ENCODE data around the gene WNK1.

DNA sequence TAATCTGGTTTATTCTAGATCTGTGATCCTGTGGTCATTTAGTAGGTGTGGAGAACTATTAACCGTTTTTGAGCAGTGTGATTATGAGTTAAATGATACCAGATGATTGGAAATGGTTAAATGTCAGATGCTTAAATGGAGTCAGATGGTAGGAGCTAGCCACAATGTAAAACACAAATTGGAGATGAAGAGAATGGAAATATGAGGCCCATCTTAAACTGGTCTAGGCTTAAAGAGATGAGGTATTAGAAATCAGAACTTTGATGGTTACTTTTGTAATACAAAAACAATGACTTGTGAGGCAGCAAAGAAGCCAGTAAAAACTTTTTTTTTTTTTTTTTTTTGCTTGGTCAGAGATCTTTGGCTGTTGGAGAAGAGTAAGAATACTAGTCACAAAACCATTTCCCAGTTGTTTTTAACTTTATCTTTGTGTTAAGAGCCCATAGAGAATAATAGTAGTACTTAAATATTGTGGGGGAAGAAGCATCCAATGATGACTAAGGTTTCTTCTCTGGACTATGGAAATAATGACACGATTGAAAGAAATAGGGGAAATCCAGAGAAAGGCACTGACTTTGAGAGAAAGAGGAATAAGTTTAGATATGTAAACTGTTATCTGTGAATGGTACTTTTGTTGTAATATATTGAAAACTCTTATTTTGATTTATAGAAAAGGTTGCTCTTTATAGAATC lies 95.9 kb downstream of the WNK1 start:
- TF ChIP-seq, protein P1, sequence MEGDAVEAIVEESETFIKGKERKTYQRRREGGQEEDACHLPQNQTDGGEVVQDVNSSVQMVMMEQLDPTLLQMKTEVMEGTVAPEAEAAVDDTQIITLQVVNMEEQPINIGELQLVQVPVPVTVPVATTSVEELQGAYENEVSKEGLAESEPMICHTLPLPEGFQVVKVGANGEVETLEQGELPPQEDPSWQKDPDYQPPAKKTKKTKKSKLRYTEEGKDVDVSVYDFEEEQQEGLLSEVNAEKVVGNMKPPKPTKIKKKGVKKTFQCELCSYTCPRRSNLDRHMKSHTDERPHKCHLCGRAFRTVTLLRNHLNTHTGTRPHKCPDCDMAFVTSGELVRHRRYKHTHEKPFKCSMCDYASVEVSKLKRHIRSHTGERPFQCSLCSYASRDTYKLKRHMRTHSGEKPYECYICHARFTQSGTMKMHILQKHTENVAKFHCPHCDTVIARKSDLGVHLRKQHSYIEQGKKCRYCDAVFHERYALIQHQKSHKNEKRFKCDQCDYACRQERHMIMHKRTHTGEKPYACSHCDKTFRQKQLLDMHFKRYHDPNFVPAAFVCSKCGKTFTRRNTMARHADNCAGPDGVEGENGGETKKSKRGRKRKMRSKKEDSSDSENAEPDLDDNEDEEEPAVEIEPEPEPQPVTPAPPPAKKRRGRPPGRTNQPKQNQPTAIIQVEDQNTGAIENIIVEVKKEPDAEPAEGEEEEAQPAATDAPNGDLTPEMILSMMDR (IDR thresholded peaks at IDR 0.05; ENCODE audit: extremely low read depth in 1 of 2, insufficient read depth in 1 of 2, low read depth in 1 of 2, low read length in 2 of 2): no peak
- TF ChIP-seq, protein P2, sequence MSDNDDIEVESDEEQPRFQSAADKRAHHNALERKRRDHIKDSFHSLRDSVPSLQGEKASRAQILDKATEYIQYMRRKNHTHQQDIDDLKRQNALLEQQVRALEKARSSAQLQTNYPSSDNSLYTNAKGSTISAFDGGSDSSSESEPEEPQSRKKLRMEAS (IDR thresholded peaks at IDR 0.05; ENCODE audit: insufficient read depth, insufficient read length): no peak
- TF ChIP-seq POLR2A (IDR thresholded peaks at IDR 0.05; ENCODE audit: low read depth, low read length): no peak

Measured in endothelial cell of umbilical vein (primary cell).